Spleen (tissue), 7 donors: Measurements from ENCODE around the gene NTN1.

Source experiments
- CTCF ChIP-seq, 11 experiments: fragments of 200-600 bp in 7 of 11; fragments of 450-650 bp in 4 of 11; sonication (generic) in 4 of 11; IDR thresholded peaks in 8 of 11; conservative IDR thresholded peaks in 3 of 11; 1 replicate in 7 of 11; 2 replicates in 4 of 11; pipeline versions ENCODE4 v1.4.0 to v1.8.0; 2016 to 2021; ENCODE audit warnings: antibody characterized with exemption in 11 of 11, inconsistent platforms in 4 of 11, mild to moderate bottlenecking in 1 of 11
- POLR2A ChIP-seq, 3 donors: fragments of 450-650 bp; IDR thresholded peaks; one replicate each; pipeline ENCODE4 v1.5.1; 2017; ENCODE audit warnings: antibody characterized with exemption in 3 of 3, mild to moderate bottlenecking in 1 of 3
- POLR2AphosphoS5 ChIP-seq, 3 donors: sonication (generic); formaldehyde crosslinking; IDR thresholded peaks; one replicate each; pipeline ENCODE4 v1.5.1; 2017; ENCODE audit warnings: antibody characterized with exemption in 3 of 3
- donor health status: DM: no; HTN: no; CAD: no; lungs with moderate emphysema.
- donor health status: DM: no; HTN: no; CAD: no.
- donor health status: DM: no; HTN: no; CAD: no.

- TF ChIP-seq POLR2AphosphoS5 (IDR thresholded peaks at IDR 0.05) (no peak), CTCF (IDR thresholded peaks at IDR 0.05 in 8 of 11, conservative IDR thresholded peaks at IDR 0.05 in 3 of 11) (no peak), POLR2A (IDR thresholded peaks at IDR 0.05) (no peak)
These were observed 253.7 kb downstream of the NTN1 start for GRCh38 chr17:9274973-9275372.
